Measurements from ENCODE around the gene FAM217B.

The FAM217B gene

GRCh38 chr20:59940129-59940955, at the start of gene FAM217B, which contains the start of gene PPP1R3D:
Gene FAM217B (plus strand): TSS chr20:59940389. CDS start chr20:59943944, 3,555 bp downstream.
Gene PPP1R3D (minus strand): TSS chr20:59940305. CDS start chr20:59939931, 374 bp downstream.
- DNase-seq (ENCODE audit: low read depth) = peak; percentile 96

- no peak for DNase-seq (ENCODE audit: low read depth)
Measured at GRCh38 chr20:59891581-59891980, 48.6 kb upstream of the FAM217B start.

- no peak for DNase-seq (ENCODE audit: low read depth)
Measured at GRCh38 chr20:59895908-59896307, 44.3 kb upstream of the FAM217B start.

- no peak for DNase-seq (ENCODE audit: low read depth)
Measured at GRCh38 chr20:59902470-59902869, 37.7 kb upstream of the FAM217B start.

- DNase-seq (ENCODE audit: low read depth) = no peak
Measured at GRCh38 chr20:59903621-59904020, 36.6 kb upstream of the FAM217B start.

DNA sequence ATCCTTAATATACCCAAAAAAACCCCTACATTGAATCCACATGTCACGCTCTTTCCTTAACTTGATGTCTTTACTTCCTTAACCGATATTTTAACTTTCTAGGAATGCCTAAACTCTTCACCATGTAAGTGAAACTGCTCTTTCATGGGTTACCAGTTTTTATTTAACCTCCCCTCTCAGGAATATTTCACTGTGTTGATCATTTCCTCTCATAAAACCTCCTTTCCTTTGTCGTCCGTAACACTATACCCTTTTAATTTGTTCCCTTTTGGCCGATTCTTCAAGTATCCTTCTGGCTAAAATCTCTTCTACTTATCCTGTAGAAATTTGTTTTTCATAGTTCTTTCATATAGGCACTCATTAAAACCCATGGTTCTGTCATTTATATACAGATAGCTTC, 31.3 kb upstream of the FAM217B start:
- DNase-seq (ENCODE audit: low read depth) = no peak

GRCh38 chr20:59911041-59911440, 29.1 kb upstream of the FAM217B start:
- no peak for DNase-seq (ENCODE audit: low read depth)

- no peak for DNase-seq (ENCODE audit: low read depth)
Measured at GRCh38 chr20:59912609-59913008, 27.6 kb upstream of the FAM217B start.

DNA sequence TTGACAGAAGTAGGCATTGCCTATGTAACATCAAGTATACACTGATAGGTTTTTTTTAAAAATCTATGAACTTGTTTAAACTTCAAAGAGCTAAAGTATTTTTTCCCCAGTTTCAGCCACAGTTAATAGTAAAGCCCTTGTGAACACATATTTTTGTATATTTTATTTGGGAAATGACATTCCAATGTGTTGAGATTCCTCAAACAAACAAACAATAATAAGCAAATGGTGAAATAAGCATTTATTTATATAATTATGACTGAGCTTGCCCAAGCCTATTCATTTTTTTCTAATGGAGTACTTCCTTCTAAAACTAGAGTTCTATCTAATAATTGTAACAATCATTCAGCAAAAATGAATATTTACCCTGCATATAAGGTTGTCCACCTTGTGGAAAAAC, 19.2 kb upstream of the FAM217B start:
- DNase-seq (ENCODE audit: low read depth) = peak; percentile 25

- DNase-seq (ENCODE audit: low read depth) = no peak
Measured at GRCh38 chr20:59923514-59923913, 16.7 kb upstream of the FAM217B start.

GRCh38 chr20:59925359-59925758, 14.8 kb upstream of the FAM217B start:
- no peak for DNase-seq (ENCODE audit: low read depth)

DNA sequence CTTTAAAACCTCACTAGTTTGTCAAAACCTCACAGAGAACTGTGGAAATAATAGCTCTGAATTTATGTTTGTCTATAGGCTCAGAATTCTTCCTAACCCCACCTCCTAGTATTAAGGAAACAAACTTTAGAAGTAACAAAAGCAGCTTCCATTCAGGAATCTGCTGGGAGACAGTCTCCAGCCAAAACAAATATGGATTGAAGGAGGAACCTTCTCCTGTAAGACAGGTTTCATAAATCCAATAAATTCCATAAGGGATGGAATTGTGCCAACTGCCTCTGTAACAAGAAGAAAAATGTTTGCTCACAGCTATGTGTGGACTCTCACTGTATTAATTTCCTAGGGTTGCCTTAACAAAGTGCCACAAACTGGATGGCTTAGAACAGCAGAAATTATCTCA, 14.3 kb upstream of the FAM217B start:
- DNase-seq (ENCODE audit: low read depth) = no peak

- DNase-seq (ENCODE audit: low read depth) = no peak
Measured at GRCh38 chr20:59931511-59932312, 8.5 kb upstream of the FAM217B start.

- no peak for DNase-seq (ENCODE audit: low read depth)
Measured at GRCh38 chr20:59932616-59933295, 7.4 kb upstream of the FAM217B start.

DNA sequence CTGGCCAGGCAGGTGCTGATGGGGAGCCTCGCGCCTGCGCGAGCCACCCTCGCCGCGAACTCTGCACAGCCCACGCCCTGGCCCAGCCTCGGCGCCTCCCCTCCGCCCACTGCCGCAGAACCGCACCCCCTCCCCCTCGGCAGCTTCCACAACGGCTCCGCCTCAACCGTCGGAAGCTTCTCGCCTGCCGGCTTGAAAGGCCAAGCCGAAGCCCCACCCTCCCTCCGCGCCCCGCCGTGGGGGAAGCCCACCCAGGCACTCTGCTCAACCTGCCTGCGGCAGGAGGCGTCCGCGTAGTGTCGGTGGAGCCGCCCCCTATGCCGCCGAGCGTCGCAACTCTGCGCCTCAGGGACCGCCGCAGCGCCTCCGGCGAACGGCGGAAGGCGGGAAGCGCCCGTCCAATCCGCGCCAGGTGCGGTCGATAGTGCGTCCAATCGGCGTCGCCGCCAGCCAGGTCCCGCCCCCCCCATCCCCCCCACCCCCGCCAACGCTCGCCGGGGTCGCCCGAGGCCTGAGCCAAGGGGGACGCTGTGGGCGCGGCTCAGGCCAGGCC, 6.8 kb upstream of the FAM217B start, which contains the start of gene SYCP2:
TSS of gene SYCP2 (minus strand) at position 342 of the 553 bp plus-strand sequence. CDS start 11,224 bp downstream, outside the sequence.
- no peak for DNase-seq (ENCODE audit: low read depth)

- DNase-seq (ENCODE audit: low read depth) = peak; percentile 76
Measured at GRCh38 chr20:59933849-59934585, 6.2 kb upstream of the FAM217B start.

- DNase-seq (ENCODE audit: low read depth) = no peak
Measured at GRCh38 chr20:59935457-59936185, 4.6 kb upstream of the FAM217B start.

DNA sequence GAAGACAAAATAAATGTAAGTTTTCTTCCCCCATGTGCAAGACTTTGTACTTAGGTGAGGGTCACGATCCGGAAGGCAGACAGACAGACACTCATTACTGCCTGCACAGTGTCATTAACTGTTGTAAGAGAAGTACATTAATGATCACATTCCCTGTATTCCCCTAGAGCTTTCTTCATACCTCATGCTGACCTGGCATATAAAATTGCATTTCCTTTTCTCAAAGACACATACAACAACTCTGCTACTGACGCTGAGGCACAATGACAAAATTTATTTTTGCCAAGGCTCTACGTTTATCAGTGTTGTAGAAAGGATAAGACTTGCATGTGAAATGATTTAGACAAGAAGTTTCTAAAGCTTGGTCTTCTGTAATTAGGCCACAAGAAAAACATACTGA, 3.8 kb upstream of the FAM217B start:
- no peak for DNase-seq (ENCODE audit: low read depth)

DNA sequence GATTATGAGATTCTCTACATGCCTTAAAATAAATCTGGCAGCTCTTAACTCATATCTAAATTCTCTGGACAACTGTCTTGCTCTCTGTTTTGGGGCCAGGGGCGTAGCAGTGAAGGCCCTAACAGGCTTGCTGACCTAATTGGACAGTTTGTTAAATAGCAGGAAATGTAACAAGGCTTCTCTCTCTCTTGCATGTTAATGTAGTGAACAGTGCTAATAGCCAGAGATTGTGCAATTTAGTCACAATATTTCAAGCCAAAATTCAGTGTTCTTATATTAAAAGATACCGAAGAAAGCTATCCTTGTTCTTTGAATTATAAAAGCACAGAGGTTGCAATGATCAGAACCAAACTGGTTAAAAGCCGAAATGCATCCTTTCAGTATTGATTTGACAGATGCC, 3.0 kb upstream of the FAM217B start:
- no peak for DNase-seq (ENCODE audit: low read depth)

GRCh38 chr20:59938221-59938620, 2.0 kb upstream of the FAM217B start:
- DNase-seq (ENCODE audit: low read depth) = peak; percentile 78

- DNase-seq (ENCODE audit: low read depth) = peak; percentile 60
Measured at GRCh38 chr20:59938696-59939051, 1.5 kb upstream of the FAM217B start.

Data from ELR (cell line).